Duodenal mucosa (tissue), 2 donors: Measurements from ENCODE around the gene RCBTB2.

Source experiments
- H3K27ac ChIP-seq: one replicate; pipeline ENCODE4 v1.7.0; 2013; ENCODE audit warnings: low read depth, low read length
- H3K27me3 ChIP-seq, 2 donors: one replicate each; pipeline ENCODE4 v1.7.0; 2013; ENCODE audit warnings: low read length in 2 of 2, control low read depth in 1 of 2; ENCODE audit not compliant: insufficient read depth in 2 of 2, control insufficient read depth in 1 of 2
- H3K36me3 ChIP-seq, 2 donors: one replicate each; pipeline ENCODE4 v1.7.0; 2013; ENCODE audit warnings: low read length in 2 of 2, control low read depth in 1 of 2; ENCODE audit not compliant: insufficient read depth in 2 of 2, control insufficient read depth in 1 of 2
- H3K4me1 ChIP-seq, 2 donors: one replicate each; pipeline ENCODE4 v1.7.0; 2013; ENCODE audit warnings: low read length in 2 of 2, control low read depth in 1 of 2; ENCODE audit not compliant: insufficient read depth in 2 of 2, control insufficient read depth in 1 of 2
- H3K4me3 ChIP-seq, 2 donors: one replicate each; pipeline ENCODE4 v1.7.0; 2013; ENCODE audit warnings: low read length in 2 of 2, low read depth in 1 of 2
- H3K9ac ChIP-seq, 2 donors: one replicate each; pipeline ENCODE4 v1.7.0; 2013; ENCODE audit warnings: low read length in 2 of 2, low read depth in 1 of 2
- H3K9me3 ChIP-seq, 2 donors: one replicate each; pipeline ENCODE4 v1.7.0; 2013; ENCODE audit warnings: low read length in 2 of 2, control low read depth in 1 of 2; ENCODE audit not compliant: control insufficient read depth in 1 of 2

RCBTB2 gene

GRCh38 chr13:48563626-48564025 lies 30.7 kb upstream of the RCBTB2 start:
- Histone ChIP-seq H3K36me3 (no peaks in the 10 kb centered on the region), H3K4me1 (peaks cover 11 to 22% of the 10 kb centered on the region in 2 donors), H3K9ac (no peak overlapping the region), H3K27ac (no peak overlapping the region), H3K27me3 (no peaks in the 10 kb centered on the region), H3K4me3 (no peak overlapping the region), H3K9me3 (no peaks in the 10 kb centered on the region)

- H3K27me3 ChIP-seq, result no peaks in the 10 kb centered on the region
- no peaks in the 10 kb centered on the region for H3K36me3 ChIP-seq
- H3K27ac ChIP-seq, result no peak overlapping the region
- no peaks in the 10 kb centered on the region for H3K9me3 ChIP-seq
- H3K9ac ChIP-seq, result no peak overlapping the region
- peaks cover 8 to 18% of the 10 kb centered on the region in 2 donors for H3K4me1 ChIP-seq
- no peak overlapping the region for H3K4me3 ChIP-seq
Observed at GRCh38 chr13:48562296-48563066, 29.6 kb upstream of the RCBTB2 start.

- Histone ChIP-seq H3K4me3 (no peak overlapping the region), H3K36me3 (no peaks in the 10 kb centered on the region), H3K27me3 (no peaks in the 10 kb centered on the region), H3K27ac (no peak overlapping the region), H3K9me3 (no peaks in the 10 kb centered on the region), H3K4me1 (peaks cover 8 to 18% of the 10 kb centered on the region in 2 donors), H3K9ac (no peak overlapping the region)
Observed at GRCh38 chr13:48561466-48562235, 28.8 kb upstream of the RCBTB2 start.

DNA sequence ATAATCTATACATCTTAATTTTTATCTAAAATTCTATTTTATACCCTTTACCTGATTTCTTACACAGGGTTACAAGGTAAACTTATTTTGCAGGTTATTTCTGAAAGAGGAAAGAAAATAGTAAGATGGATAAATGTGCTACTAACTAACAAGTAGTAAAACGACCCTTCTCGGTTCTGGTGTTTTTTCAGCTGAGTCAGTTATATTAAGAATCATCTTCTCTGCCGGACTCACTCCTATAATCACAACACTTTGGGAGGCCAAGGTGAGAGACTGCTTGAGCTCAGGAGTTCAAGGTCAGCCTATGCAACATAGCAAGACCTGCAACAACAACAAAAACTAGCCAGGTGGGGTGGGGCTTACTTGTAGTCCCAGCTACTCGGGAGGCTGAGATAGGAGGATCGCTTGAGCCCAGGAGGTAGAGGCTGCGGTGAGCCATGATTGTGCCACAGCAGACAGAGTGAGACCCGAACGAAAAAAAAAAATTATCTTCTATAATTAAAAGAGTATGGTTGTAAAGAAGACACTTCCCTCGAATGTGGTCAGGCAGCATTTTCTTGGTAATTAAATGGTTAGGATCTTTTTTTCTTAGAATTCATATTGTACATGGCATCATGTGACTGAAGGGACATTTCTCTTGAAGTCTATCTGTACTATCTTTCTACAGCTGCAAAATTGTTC lies 27.9 kb upstream of the RCBTB2 start:
- Histone ChIP-seq H3K4me3 (no peak overlapping the region), H3K9ac (no peak overlapping the region), H3K27ac (no peak overlapping the region), H3K9me3 (peaks cover 0 to 5% of the 10 kb centered on the region in 2 donors), H3K36me3 (no peaks in the 10 kb centered on the region), H3K4me1 (peaks cover 8 to 18% of the 10 kb centered on the region in 2 donors), H3K27me3 (no peaks in the 10 kb centered on the region)

- Histone ChIP-seq H3K4me3 (no peak overlapping the region), H3K9me3 (peaks cover 0 to 7% of the 10 kb centered on the region in 2 donors), H3K27ac (no peak overlapping the region), H3K27me3 (no peaks in the 10 kb centered on the region), H3K4me1 (peaks cover 7 to 18% of the 10 kb centered on the region in 2 donors), H3K36me3 (no peaks in the 10 kb centered on the region), H3K9ac (no peak overlapping the region)
Observed at GRCh38 chr13:48559638-48560320, 26.9 kb upstream of the RCBTB2 start.

GRCh38 chr13:48556817-48557216 lies 23.9 kb upstream of the RCBTB2 start:
- no peak overlapping the region for H3K4me3 ChIP-seq
- peaks cover 0 to 7% of the 10 kb centered on the region in 2 donors for H3K4me1 ChIP-seq
- H3K36me3 ChIP-seq, result no peaks in the 10 kb centered on the region
- H3K27ac ChIP-seq, result no peak overlapping the region
- peaks cover 2 to 13% of the 10 kb centered on the region in 2 donors for H3K9me3 ChIP-seq
- no peak overlapping the region for H3K9ac ChIP-seq
- no peaks in the 10 kb centered on the region for H3K27me3 ChIP-seq

DNA sequence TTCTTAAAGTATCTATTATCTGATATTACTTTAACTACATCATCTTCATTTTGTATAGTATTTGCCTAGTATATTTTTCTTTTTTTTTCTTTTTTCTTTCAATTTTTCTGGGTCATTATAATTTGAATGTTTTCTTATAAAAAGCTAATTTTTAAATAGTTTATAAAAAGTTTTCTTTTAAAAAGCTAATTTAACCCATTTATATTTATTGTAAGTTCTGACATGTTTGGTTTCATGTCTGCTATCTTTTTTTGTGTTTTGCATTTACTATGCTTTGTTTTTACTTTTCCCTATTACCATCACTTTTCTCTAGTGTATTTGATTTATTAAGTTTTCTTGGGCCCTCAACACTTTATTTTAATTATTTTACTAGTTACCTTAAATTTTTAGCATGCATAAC lies 22.6 kb upstream of the RCBTB2 start:
- H3K9ac ChIP-seq, result no peak overlapping the region
- peaks cover 13 to 19% of the 10 kb centered on the region in 2 donors for H3K9me3 ChIP-seq
- no peaks in the 10 kb centered on the region for H3K36me3 ChIP-seq
- H3K4me1 ChIP-seq, result no peaks in the 10 kb centered on the region
- H3K27me3 ChIP-seq, result no peaks in the 10 kb centered on the region
- no peak overlapping the region for H3K27ac ChIP-seq
- no peak overlapping the region for H3K4me3 ChIP-seq

GRCh38 chr13:48551329-48551728 lies 18.4 kb upstream of the RCBTB2 start:
- Histone ChIP-seq H3K9ac (no peak overlapping the region), H3K36me3 (no peaks in the 10 kb centered on the region), H3K4me1 (no peaks in the 10 kb centered on the region), H3K4me3 (no peak overlapping the region), H3K9me3 (peaks cover 13 to 19% of the 10 kb centered on the region in 2 donors), H3K27ac (no peak overlapping the region), H3K27me3 (no peaks in the 10 kb centered on the region)

- H3K9me3 ChIP-seq, result peaks cover 12 to 13% of the 10 kb centered on the region in 2 donors
- H3K9ac ChIP-seq, result no peak overlapping the region
- H3K27ac ChIP-seq, result no peak overlapping the region
- H3K27me3 ChIP-seq, result no peaks in the 10 kb centered on the region
- no peaks in the 10 kb centered on the region for H3K4me1 ChIP-seq
- H3K4me3 ChIP-seq, result no peak overlapping the region
- H3K36me3 ChIP-seq, result no peaks in the 10 kb centered on the region
Observed at GRCh38 chr13:48549658-48550057, 16.8 kb upstream of the RCBTB2 start.
